HG03060 (cell line): ENCODE data around the gene MSH5.
A peak's percentile ranks its signal among the peaks of the same experiment; 100 is the strongest.
"Not testable (repeated sequence)": the region's sequence is repeated elsewhere in the genome, so short reads cannot be mapped to it uniquely, and the experiment has no call there.

Experiments
- ATAC-seq: cut with Tn5 transposase; IDR thresholded peaks from one replicate; pipeline ENCODE4 v1.9.1; 2021; ENCODE audit warnings: low read depth, moderate number of reproducible peaks; ENCODE audit not compliant: unreplicated experiment

Gene MSH5

GRCh38 chr6:31739639-31740396, at the start of gene MSH5:
MSH5 (plus strand) TSS chr6:31740005; CDS start chr6:31740467, 462 bp downstream.
- peak; percentile 46 for ATAC-seq

- ATAC-seq = no peak
These were observed 49.4 kb upstream of the MSH5 start for GRCh38 chr6:31690231-31691077.

- no peak for ATAC-seq
These were observed 48.7 kb upstream of the MSH5 start for GRCh38 chr6:31691078-31691463.

GRCh38 chr6:31691564-31692108, 48.2 kb upstream of the MSH5 start:
- no peak for ATAC-seq

- ATAC-seq = no peak
These were observed 47.5 kb upstream of the MSH5 start for GRCh38 chr6:31692353-31692752.

- no peak for ATAC-seq
These were observed 46.9 kb upstream of the MSH5 start for GRCh38 chr6:31692886-31693285.

GRCh38 chr6:31693535-31693934, 46.3 kb upstream of the MSH5 start:
- ATAC-seq = no peak

GRCh38 chr6:31697555-31697954, 42.2 kb upstream of the MSH5 start:
- ATAC-seq = no peak

- no peak for ATAC-seq
These were observed 38.9 kb upstream of the MSH5 start for GRCh38 chr6:31700740-31701401.

- no peak for ATAC-seq
These were observed 38.0 kb upstream of the MSH5 start for GRCh38 chr6:31701666-31702404.

GRCh38 chr6:31702405-31702818, 37.4 kb upstream of the MSH5 start:
- no peak for ATAC-seq

GRCh38 chr6:31702819-31703716, 36.7 kb upstream of the MSH5 start, which contains the start of gene ABHD16A:
ABHD16A (minus strand) TSS chr6:31703324; CDS start chr6:31703281, 43 bp downstream.
- ATAC-seq = peak; percentile 93

- ATAC-seq = no peak
These were observed 33.9 kb upstream of the MSH5 start for GRCh38 chr6:31705931-31706330.

- no peak for ATAC-seq
These were observed 33.2 kb upstream of the MSH5 start, which contains the start of gene LY6G6F for GRCh38 chr6:31706599-31706998. LY6G6F (plus strand) TSS chr6:31706866; CDS start chr6:31706907, 41 bp downstream.

GRCh38 chr6:31707701-31708100, 32.1 kb upstream of the MSH5 start:
- ATAC-seq = no peak

- ATAC-seq = no peak
These were observed 31.6 kb upstream of the MSH5 start for GRCh38 chr6:31708224-31708623.

GRCh38 chr6:31709157-31709556, 30.6 kb upstream of the MSH5 start:
- ATAC-seq = not testable (repeated sequence)

GRCh38 chr6:31710523-31711219, 29.1 kb upstream of the MSH5 start:
- ATAC-seq = no peak
